Measurements from ENCODE around the gene GPR135. TPM values are rescaled to one million over a fixed set of nuclear protein-coding genes. Genes with fewer than 3 reads are reported as not detected.

The GPR135 gene
- total RNA-seq, 1 experiment from 2014 or later = 0.52 TPM

GRCh38 chr14:59427653-59428580, 37.3 kb downstream of the GPR135 start:
- TF ChIP-seq CTCF (IDR thresholded peaks at IDR 0.05; ENCODE audit: insufficient read depth in 1 of 2, low read depth in 1 of 2, low read length in 1 of 2, severe bottlenecking in 1 of 2, unreplicated experiment in 1 of 2) = no peak
- ChIA-PET POLR2A (no interaction called here), CTCF (interaction anchor here (0.6 kb wide), 1 partner anchor 952 kb away, joined by 5 read pairs; no protein-coding TSS in a partner anchor)
- DNase-seq = no peak
- intact Hi-C loops (cut with micrococcal nuclease; ENCODE audit: unreplicated experiment) = no loop called here
- Mint-ChIP-seq H3K27me3 (ENCODE audit: insufficient read depth, unreplicated experiment) (peaks cover 13% of the 10 kb centered on the region), H3K4me3 (ENCODE audit: unreplicated experiment) (no peak overlapping the region), H3K27ac (ENCODE audit: unreplicated experiment) (no peak overlapping the region), H3K4me1 (ENCODE audit: low read depth, unreplicated experiment) (no peaks in the 10 kb centered on the region), H3K36me3 (ENCODE audit: insufficient read depth, unreplicated experiment) (no peaks in the 10 kb centered on the region), H3K9me3 (ENCODE audit: unreplicated experiment) (no peaks in the 10 kb centered on the region)
- BruUV-seq (replicated peaks) = no TSS peak
- Histone ChIP-seq H3K4me1 (no peaks in the 10 kb centered on the region), H3K9me3 (no peaks in the 10 kb centered on the region), H3K36me3 (ENCODE audit: control insufficient read depth, insufficient read depth, low read length) (no peaks in the 10 kb centered on the region), H3K4me3 (ENCODE audit: low read depth, low read length) (no peak overlapping the region), H3K27me3 (replicated peaks; ENCODE audit: control insufficient read depth, insufficient read depth, low read length) (no peaks in the 10 kb centered on the region)

GRCh38 chr14:59425322-59425935, 39.8 kb downstream of the GPR135 start:
- Histone ChIP-seq H3K4me1 (no peaks in the 10 kb centered on the region), H3K4me3 (ENCODE audit: low read depth, low read length) (no peak overlapping the region), H3K9me3 (no peaks in the 10 kb centered on the region), H3K36me3 (ENCODE audit: control insufficient read depth, insufficient read depth, low read length) (no peaks in the 10 kb centered on the region), H3K27me3 (replicated peaks; ENCODE audit: control insufficient read depth, insufficient read depth, low read length) (no peaks in the 10 kb centered on the region)
- Mint-ChIP-seq H3K27ac (ENCODE audit: unreplicated experiment) (no peak overlapping the region), H3K36me3 (ENCODE audit: insufficient read depth, unreplicated experiment) (no peaks in the 10 kb centered on the region), H3K4me3 (ENCODE audit: unreplicated experiment) (no peak overlapping the region), H3K9me3 (ENCODE audit: unreplicated experiment) (no peaks in the 10 kb centered on the region), H3K4me1 (ENCODE audit: low read depth, unreplicated experiment) (no peaks in the 10 kb centered on the region), H3K27me3 (ENCODE audit: insufficient read depth, unreplicated experiment) (peaks cover 22% of the 10 kb centered on the region)
- ChIA-PET CTCF (interaction anchor here (0.7 to 1.0 kb wide), 2 partner anchors 52 to 806 kb away, joined by 3 read pairs; no protein-coding TSS in a partner anchor), POLR2A (no interaction called here)
- intact Hi-C loops (cut with micrococcal nuclease; ENCODE audit: unreplicated experiment) = no loop called here
- TF ChIP-seq CTCF (IDR thresholded peaks at IDR 0.05; ENCODE audit: insufficient read depth in 1 of 2, low read depth in 1 of 2, low read length in 1 of 2, severe bottlenecking in 1 of 2, unreplicated experiment in 1 of 2) = no peak
- BruUV-seq (replicated peaks) = no TSS peak
- no peak for DNase-seq

DNA sequence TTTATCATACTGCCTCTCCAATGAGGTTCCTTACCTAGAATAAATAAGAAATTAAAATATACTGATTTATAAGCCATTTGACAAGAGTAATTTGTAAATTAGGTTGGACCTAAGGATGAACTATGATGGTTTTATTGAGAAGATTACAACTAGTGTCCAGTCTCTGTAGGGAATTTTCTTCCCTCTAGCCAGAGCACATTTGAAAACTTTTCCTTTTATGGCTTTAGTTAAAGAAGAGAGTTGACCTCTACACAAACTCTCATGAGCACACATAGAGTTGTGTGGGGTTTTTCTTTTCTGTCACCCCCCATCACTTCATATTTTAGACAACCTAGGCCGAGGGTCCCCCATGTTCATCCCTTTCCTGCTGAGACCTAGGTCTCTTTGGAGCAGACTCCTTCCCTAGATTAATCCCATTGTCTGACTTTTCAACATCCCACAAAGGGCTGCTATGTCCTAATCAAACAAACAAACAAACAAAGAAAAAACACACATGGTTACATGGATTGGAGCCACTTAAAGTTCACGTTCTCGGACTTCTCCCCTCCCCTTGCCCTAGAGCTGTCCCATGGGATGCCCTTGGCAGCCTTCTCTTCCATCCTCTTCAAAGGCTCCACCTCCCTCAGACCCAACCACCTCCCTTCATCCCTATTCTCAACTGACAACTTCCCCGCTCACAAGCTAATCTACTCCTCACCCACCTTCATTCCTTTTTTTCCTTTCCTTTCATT, 40.7 kb downstream of the GPR135 start:
- BruUV-seq (replicated peaks) = no TSS peak
- ChIA-PET POLR2A (no interaction called here), CTCF (interaction anchor here (1.0 kb wide), 1 partner anchor 51 kb away, joined by 3 read pairs; no protein-coding TSS in a partner anchor)
- H3K27ac Mint-ChIP-seq (ENCODE audit: unreplicated experiment) = no peak overlapping the region
- Histone ChIP-seq H3K4me3 (ENCODE audit: low read depth, low read length) (no peak overlapping the region), H3K27me3 (replicated peaks; ENCODE audit: control insufficient read depth, insufficient read depth, low read length) (no peaks in the 10 kb centered on the region), H3K9me3 (no peaks in the 10 kb centered on the region), H3K36me3 (ENCODE audit: control insufficient read depth, insufficient read depth, low read length) (no peaks in the 10 kb centered on the region), H3K4me1 (no peaks in the 10 kb centered on the region)
- peaks cover 29% of the 10 kb centered on the region for H3K27me3 Mint-ChIP-seq (ENCODE audit: insufficient read depth, unreplicated experiment)
- H3K9me3 Mint-ChIP-seq (ENCODE audit: unreplicated experiment) = no peaks in the 10 kb centered on the region
- TF ChIP-seq CTCF (IDR thresholded peaks at IDR 0.05; ENCODE audit: insufficient read depth in 1 of 2, low read depth in 1 of 2, low read length in 1 of 2, severe bottlenecking in 1 of 2, unreplicated experiment in 1 of 2) = no peak
- DNase-seq = no peak
- no peaks in the 10 kb centered on the region for H3K4me1 Mint-ChIP-seq (ENCODE audit: low read depth, unreplicated experiment)
- H3K4me3 Mint-ChIP-seq (ENCODE audit: unreplicated experiment) = no peak overlapping the region
- no peaks in the 10 kb centered on the region for H3K36me3 Mint-ChIP-seq (ENCODE audit: insufficient read depth, unreplicated experiment)
- intact Hi-C loops (cut with micrococcal nuclease; ENCODE audit: unreplicated experiment) = no loop called here
